RWPE2 (cell line): ENCODE data around the gene SNX9.
A peak's percentile ranks its signal among the peaks of the same experiment; 100 is the strongest.

ENCODE experiments used
- ATAC-seq: fragments of 200-7000 bp; cut with Tn5 transposase; 3 replicates; pipeline ENCODE4 v1.9.1; 2021; ENCODE audit warnings: low read depth
- DNase-seq: peaks from one replicate; pipeline ENCODE4 v3.0.0-alpha.2; 2020; ENCODE audit warnings: low spot score
- H3K27ac ChIP-seq: fragments of 450-650 bp; 2 replicates; pipeline ENCODE4 v1.5.1; 2017; ENCODE audit warnings: mild to moderate bottlenecking; ENCODE audit not compliant: poor library complexity, severe bottlenecking
- H3K27me3 ChIP-seq: fragments of 250-450 bp; sonication (Bioruptor Pico); 2 replicates; pipeline ENCODE4 v1.5.1; 2021; ENCODE audit warnings: mild to moderate bottlenecking, moderate library complexity; ENCODE audit not compliant: insufficient read depth, poor library complexity, severe bottlenecking
- H3K36me3 ChIP-seq: fragments of 250-450 bp; sonication (Bioruptor Pico); 2 replicates; pipeline ENCODE4 v1.5.1; 2020; ENCODE audit warnings: low read depth, mild to moderate bottlenecking, moderate library complexity
- H3K4me1 ChIP-seq: fragments of 250-450 bp; sonication (Bioruptor Pico); 2 replicates; pipeline ENCODE4 v1.5.1; 2021; ENCODE audit warnings: mild to moderate bottlenecking, moderate library complexity; ENCODE audit not compliant: insufficient read depth, poor library complexity, severe bottlenecking
- H3K4me3 ChIP-seq: fragments of 250-450 bp; sonication (Bioruptor Pico); 2 replicates; pipeline ENCODE4 v1.5.1; 2021; ENCODE audit warnings: mild to moderate bottlenecking, moderate library complexity; ENCODE audit not compliant: severe bottlenecking
- H3K9me3 ChIP-seq: fragments of 250-450 bp; sonication (Bioruptor Pico); 2 replicates; pipeline ENCODE4 v1.5.1; 2021; ENCODE audit warnings: mild to moderate bottlenecking, moderate library complexity; ENCODE audit not compliant: severe bottlenecking
- TF ChIP-seq, protein P1 (sequence below): fragments of 450-650 bp; IDR thresholded peaks from one replicate; pipeline ENCODE4 v1.5.1; 2017; ENCODE audit warnings: mild to moderate bottlenecking, moderate library complexity; ENCODE audit not compliant: poor library complexity, severe bottlenecking

SNX9 gene

DNA sequence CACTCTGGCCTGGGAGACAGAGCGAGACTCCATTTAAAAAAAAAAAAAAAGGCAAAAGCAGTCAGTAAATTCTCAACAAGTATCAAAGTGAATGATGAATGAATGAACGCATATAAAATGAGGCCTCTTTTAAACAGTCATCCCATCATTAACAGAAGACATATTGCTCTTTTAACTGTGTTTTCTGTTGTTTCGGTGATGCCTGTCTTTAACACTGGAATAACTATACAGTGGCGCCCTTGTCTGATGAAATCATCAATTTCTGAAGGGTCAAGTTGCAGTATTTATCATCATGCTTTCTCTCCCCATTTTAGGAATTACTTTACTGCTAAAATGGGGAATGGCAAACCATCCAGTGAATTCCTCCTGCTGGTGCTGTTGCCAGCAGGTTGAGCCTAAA lies 45.7 kb upstream of the SNX9 start:
- ATAC-seq, result no peak
- no peak overlapping the region for H3K4me3 ChIP-seq
- H3K9me3 ChIP-seq, result no peaks in the 10 kb centered on the region
- H3K36me3 ChIP-seq, result no peaks in the 10 kb centered on the region
- no peak for DNase-seq
- H3K27me3 ChIP-seq, result no peaks in the 10 kb centered on the region
- TF ChIP-seq, protein P1, sequence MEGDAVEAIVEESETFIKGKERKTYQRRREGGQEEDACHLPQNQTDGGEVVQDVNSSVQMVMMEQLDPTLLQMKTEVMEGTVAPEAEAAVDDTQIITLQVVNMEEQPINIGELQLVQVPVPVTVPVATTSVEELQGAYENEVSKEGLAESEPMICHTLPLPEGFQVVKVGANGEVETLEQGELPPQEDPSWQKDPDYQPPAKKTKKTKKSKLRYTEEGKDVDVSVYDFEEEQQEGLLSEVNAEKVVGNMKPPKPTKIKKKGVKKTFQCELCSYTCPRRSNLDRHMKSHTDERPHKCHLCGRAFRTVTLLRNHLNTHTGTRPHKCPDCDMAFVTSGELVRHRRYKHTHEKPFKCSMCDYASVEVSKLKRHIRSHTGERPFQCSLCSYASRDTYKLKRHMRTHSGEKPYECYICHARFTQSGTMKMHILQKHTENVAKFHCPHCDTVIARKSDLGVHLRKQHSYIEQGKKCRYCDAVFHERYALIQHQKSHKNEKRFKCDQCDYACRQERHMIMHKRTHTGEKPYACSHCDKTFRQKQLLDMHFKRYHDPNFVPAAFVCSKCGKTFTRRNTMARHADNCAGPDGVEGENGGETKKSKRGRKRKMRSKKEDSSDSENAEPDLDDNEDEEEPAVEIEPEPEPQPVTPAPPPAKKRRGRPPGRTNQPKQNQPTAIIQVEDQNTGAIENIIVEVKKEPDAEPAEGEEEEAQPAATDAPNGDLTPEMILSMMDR, result no peak
- no peak overlapping the region for H3K27ac ChIP-seq
- no peaks in the 10 kb centered on the region for H3K4me1 ChIP-seq

DNA sequence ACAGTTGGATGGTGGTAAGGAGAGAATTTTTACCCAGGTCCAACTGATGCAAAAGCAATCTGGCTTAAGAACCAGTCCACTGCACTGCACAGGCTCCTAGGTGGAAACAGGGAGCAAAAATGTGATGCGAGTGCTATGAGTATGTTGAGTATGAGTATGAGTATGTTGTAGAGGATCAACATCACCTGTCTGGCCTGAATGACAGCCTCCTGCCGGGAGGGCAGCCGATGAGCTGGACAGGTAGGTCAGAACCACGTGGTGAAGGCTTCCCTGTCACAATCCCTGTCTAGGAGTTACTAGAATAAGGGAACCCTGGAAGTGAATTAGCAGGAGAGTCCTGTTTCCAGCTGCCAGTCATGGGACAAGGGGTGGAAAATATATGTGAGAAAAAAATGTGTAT lies 44.3 kb upstream of the SNX9 start:
- Histone ChIP-seq H3K27ac (no peak overlapping the region), H3K36me3 (no peaks in the 10 kb centered on the region), H3K27me3 (no peaks in the 10 kb centered on the region), H3K4me3 (no peak overlapping the region), H3K4me1 (no peaks in the 10 kb centered on the region), H3K9me3 (no peaks in the 10 kb centered on the region)
- DNase-seq, result no peak
- ATAC-seq, result no peak
- TF ChIP-seq, protein P1, result no peak

DNA sequence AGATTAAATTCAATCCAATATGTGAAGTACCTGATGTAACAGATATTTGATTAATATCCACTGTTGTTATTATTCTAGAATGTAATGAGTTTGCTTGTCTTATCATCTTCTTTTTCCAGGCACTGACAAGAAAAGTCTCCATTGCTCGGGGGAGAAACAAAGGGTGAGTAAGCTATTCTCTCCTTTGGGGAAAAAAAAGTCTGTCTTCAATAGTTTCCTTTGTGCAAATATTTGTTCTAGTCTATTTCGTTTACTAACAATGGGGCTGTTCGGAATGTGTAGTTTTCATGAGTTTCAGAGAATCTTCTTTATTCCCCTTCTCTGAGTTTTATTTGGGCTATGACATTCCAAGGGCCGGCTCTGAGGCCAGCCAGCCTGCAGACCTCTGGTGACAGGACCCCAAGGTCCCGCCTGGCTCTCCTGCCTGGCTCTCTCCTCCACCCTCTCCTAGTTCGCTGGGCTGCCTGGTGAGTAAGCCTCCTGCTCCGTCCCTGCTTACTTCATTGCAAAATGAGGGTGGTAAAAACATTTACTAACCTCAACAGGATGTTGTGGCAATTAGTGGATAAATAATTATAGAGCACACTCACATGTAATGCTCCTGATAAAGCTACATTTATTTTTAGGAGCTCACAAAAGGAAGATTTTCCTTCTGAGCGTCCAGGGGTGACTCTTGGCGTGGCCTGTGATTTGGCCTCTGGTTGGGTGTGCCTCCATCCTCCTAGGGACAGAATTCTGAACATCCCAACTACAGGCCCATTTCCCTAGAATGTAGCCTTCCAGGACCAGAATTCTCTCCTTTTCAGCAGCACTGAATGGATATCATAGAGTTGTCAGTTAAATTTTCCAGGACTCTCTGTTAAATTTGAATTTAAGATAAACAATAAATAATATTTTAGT lies 43.1 kb upstream of the SNX9 start:
- no peaks in the 10 kb centered on the region for H3K27me3 ChIP-seq
- no peaks in the 10 kb centered on the region for H3K9me3 ChIP-seq
- TF ChIP-seq, protein P1, result no peak
- H3K27ac ChIP-seq, result peak overlapping the region; percentile 11
- no peaks in the 10 kb centered on the region for H3K36me3 ChIP-seq
- DNase-seq (no peak), ATAC-seq (peak; percentile 89)
- H3K4me3 ChIP-seq, result no peak overlapping the region
- no peaks in the 10 kb centered on the region for H3K4me1 ChIP-seq

DNA sequence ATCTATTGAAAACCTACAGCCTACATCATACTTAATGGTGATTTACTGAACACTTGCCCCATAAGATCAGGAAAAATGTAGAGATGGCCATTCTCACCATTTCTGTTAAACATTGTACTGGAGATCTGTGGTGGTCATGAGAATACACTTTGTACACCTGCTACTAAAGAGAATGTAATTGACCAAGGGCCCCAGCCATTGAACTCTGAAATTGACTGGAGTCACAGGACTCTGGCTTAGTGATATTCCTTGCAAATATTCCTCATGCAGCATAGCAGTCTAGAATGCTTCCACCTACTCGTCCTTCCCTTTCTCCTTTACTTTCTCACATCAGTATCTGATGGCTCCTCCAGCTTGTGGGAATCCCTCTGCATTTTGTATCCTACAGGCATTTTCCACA lies 37.4 kb upstream of the SNX9 start:
- Histone ChIP-seq H3K4me1 (no peaks in the 10 kb centered on the region), H3K36me3 (no peaks in the 10 kb centered on the region), H3K27ac (no peak overlapping the region), H3K4me3 (no peak overlapping the region), H3K27me3 (no peaks in the 10 kb centered on the region), H3K9me3 (no peaks in the 10 kb centered on the region)
- no peak for ATAC-seq
- TF ChIP-seq, protein P1, result no peak
- no peak for DNase-seq

DNA sequence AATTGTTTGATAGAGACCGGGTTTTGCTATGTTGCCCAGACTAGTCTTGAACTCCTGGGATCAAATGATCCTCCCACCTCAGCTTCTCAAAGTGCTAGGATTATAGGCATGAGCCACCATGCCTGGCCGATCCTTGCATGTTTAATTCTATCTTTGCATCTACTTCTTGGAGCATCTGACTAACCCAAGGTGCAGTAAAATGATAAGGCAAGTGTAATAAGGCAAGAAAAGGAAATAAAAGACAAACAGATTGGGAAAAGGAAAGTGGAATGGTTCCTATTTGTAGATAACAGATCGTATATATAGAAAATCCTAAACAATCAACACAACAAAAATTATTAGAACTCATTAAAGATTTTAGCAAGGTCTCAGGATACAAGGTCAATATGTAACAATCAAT lies 36.8 kb upstream of the SNX9 start:
- TF ChIP-seq, protein P1, result no peak
- no peak for ATAC-seq

More for the DNA sequence above, 36.8 kb upstream of the SNX9 start:
- Histone ChIP-seq H3K36me3 (no peaks in the 10 kb centered on the region), H3K27me3 (no peaks in the 10 kb centered on the region), H3K4me1 (no peaks in the 10 kb centered on the region), H3K9me3 (no peaks in the 10 kb centered on the region), H3K27ac (no peak overlapping the region), H3K4me3 (no peak overlapping the region)
- DNase-seq, result no peak
